RWPE2 (cell line): ENCODE measurements around the gene NANOGP8.

Source experiments
- ATAC-seq: fragments of 200-7000 bp; cut with Tn5 transposase; 3 replicates; pipeline ENCODE4 v1.9.1; 2021; ENCODE audit warnings: low read depth
- DNase-seq: peaks from one replicate; pipeline ENCODE4 v3.0.0-alpha.2; 2020; ENCODE audit warnings: low spot score
- H3K27ac ChIP-seq: fragments of 450-650 bp; 2 replicates; pipeline ENCODE4 v1.5.1; 2017; ENCODE audit warnings: mild to moderate bottlenecking; ENCODE audit not compliant: poor library complexity, severe bottlenecking
- H3K27me3 ChIP-seq: fragments of 250-450 bp; sonication (Bioruptor Pico); 2 replicates; pipeline ENCODE4 v1.5.1; 2021; ENCODE audit warnings: mild to moderate bottlenecking, moderate library complexity; ENCODE audit not compliant: insufficient read depth, poor library complexity, severe bottlenecking
- H3K36me3 ChIP-seq: fragments of 250-450 bp; sonication (Bioruptor Pico); 2 replicates; pipeline ENCODE4 v1.5.1; 2020; ENCODE audit warnings: low read depth, mild to moderate bottlenecking, moderate library complexity
- H3K4me1 ChIP-seq: fragments of 250-450 bp; sonication (Bioruptor Pico); 2 replicates; pipeline ENCODE4 v1.5.1; 2021; ENCODE audit warnings: mild to moderate bottlenecking, moderate library complexity; ENCODE audit not compliant: insufficient read depth, poor library complexity, severe bottlenecking
- H3K4me3 ChIP-seq: fragments of 250-450 bp; sonication (Bioruptor Pico); 2 replicates; pipeline ENCODE4 v1.5.1; 2021; ENCODE audit warnings: mild to moderate bottlenecking, moderate library complexity; ENCODE audit not compliant: severe bottlenecking
- H3K9me3 ChIP-seq: fragments of 250-450 bp; sonication (Bioruptor Pico); 2 replicates; pipeline ENCODE4 v1.5.1; 2021; ENCODE audit warnings: mild to moderate bottlenecking, moderate library complexity; ENCODE audit not compliant: severe bottlenecking
- TF ChIP-seq, protein P1 (sequence below): fragments of 450-650 bp; IDR thresholded peaks from one replicate; pipeline ENCODE4 v1.5.1; 2017; ENCODE audit warnings: mild to moderate bottlenecking, moderate library complexity; ENCODE audit not compliant: poor library complexity, severe bottlenecking

Gene NANOGP8

GRCh38 chr15:35126236-35126635, 41.1 kb upstream of the NANOGP8 start:
- ATAC-seq (no peak), DNase-seq (no peak)
- Histone ChIP-seq H3K9me3 (no peaks in the 10 kb centered on the region), H3K27me3 (no peaks in the 10 kb centered on the region), H3K4me3 (no peak overlapping the region), H3K36me3 (no peaks in the 10 kb centered on the region), H3K27ac (no peak overlapping the region), H3K4me1 (no peaks in the 10 kb centered on the region)
- TF ChIP-seq, protein P1, sequence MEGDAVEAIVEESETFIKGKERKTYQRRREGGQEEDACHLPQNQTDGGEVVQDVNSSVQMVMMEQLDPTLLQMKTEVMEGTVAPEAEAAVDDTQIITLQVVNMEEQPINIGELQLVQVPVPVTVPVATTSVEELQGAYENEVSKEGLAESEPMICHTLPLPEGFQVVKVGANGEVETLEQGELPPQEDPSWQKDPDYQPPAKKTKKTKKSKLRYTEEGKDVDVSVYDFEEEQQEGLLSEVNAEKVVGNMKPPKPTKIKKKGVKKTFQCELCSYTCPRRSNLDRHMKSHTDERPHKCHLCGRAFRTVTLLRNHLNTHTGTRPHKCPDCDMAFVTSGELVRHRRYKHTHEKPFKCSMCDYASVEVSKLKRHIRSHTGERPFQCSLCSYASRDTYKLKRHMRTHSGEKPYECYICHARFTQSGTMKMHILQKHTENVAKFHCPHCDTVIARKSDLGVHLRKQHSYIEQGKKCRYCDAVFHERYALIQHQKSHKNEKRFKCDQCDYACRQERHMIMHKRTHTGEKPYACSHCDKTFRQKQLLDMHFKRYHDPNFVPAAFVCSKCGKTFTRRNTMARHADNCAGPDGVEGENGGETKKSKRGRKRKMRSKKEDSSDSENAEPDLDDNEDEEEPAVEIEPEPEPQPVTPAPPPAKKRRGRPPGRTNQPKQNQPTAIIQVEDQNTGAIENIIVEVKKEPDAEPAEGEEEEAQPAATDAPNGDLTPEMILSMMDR: no peak

DNA sequence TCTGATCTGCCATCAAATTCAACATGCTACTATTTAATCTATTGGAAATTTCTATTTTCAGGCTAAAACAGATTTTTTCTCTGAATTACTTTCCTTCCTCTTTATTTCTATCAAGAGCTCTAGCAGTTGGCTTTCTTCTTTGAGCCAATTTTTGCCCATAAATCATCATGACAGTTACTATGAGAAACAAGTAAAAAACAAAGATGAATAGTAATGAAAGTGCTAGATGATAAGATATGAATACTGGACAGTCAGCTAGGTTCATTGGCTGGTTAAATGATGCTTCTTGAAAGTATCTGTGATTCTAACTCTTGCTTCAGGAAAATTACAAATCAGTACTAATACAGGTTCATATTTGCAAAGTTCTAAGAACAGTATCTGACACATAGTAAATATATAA, 38.6 kb upstream of the NANOGP8 start:
- Histone ChIP-seq H3K27me3 (no peaks in the 10 kb centered on the region), H3K9me3 (no peaks in the 10 kb centered on the region), H3K36me3 (no peaks in the 10 kb centered on the region), H3K27ac (no peak overlapping the region), H3K4me1 (no peaks in the 10 kb centered on the region), H3K4me3 (no peak overlapping the region)
- TF ChIP-seq, protein P1: no peak
- ATAC-seq: no peak
- no peak for DNase-seq

GRCh38 chr15:35121611-35122359, 36.7 kb upstream of the NANOGP8 start:
- TF ChIP-seq, protein P1: no peak

GRCh38 chr15:35120173-35120572, 35.1 kb upstream of the NANOGP8 start:
- Histone ChIP-seq H3K27ac (no peak overlapping the region), H3K9me3 (no peaks in the 10 kb centered on the region), H3K27me3 (no peaks in the 10 kb centered on the region), H3K4me1 (peaks cover 4% of the 10 kb centered on the region), H3K4me3 (no peak overlapping the region), H3K36me3 (no peaks in the 10 kb centered on the region)
- DNase-seq: no peak
- ATAC-seq: no peak
- TF ChIP-seq, protein P1: no peak

More at GRCh38 chr15:35121611-35122359, 36.7 kb upstream of the NANOGP8 start:
- Histone ChIP-seq H3K27me3 (no peaks in the 10 kb centered on the region), H3K4me1 (no peaks in the 10 kb centered on the region), H3K4me3 (no peak overlapping the region), H3K27ac (no peak overlapping the region), H3K9me3 (no peaks in the 10 kb centered on the region), H3K36me3 (no peaks in the 10 kb centered on the region)
- ATAC-seq (no peak), DNase-seq (peak; percentile 71)

- no peak for DNase-seq
- ATAC-seq: no peak
- TF ChIP-seq, protein P1: no peak
Measured at GRCh38 chr15:35118960-35119359, 33.9 kb upstream of the NANOGP8 start.

More at GRCh38 chr15:35118960-35119359, 33.9 kb upstream of the NANOGP8 start:
- Histone ChIP-seq H3K9me3 (no peaks in the 10 kb centered on the region), H3K27ac (no peak overlapping the region), H3K36me3 (no peaks in the 10 kb centered on the region), H3K27me3 (no peaks in the 10 kb centered on the region), H3K4me1 (peaks cover 4% of the 10 kb centered on the region), H3K4me3 (no peak overlapping the region)
